DOHH2 (cell line): ENCODE results near the gene SNRNP25.

Source experiments
- H3F3A ChIP-seq: fragments of 200-600 bp; sonication (generic), shearing (Covaris generic); 2 replicates; pipeline ENCODE4 v1.6.0; 2016; ENCODE audit warnings: antibody characterized with exemption, mild to moderate bottlenecking; ENCODE audit not compliant: control insufficient read depth, insufficient read depth
- H3K27ac ChIP-seq: fragments of 200-600 bp; sonication (generic); 2 replicates; pipeline ENCODE4 v1.5.1; 2014; ENCODE audit warnings: low read depth, mild to moderate bottlenecking, low read length, moderate library complexity
- H3K27me3 ChIP-seq: fragments of 200-600 bp; sonication (generic); 2 replicates; pipeline ENCODE4 v1.6.1; 2014; ENCODE audit warnings: mild to moderate bottlenecking, low read length, mixed read lengths; ENCODE audit not compliant: control insufficient read depth
- H3K36me3 ChIP-seq: fragments of 200-600 bp; sonication (generic); 2 replicates; pipeline ENCODE4 v1.6.1; 2014; ENCODE audit warnings: mild to moderate bottlenecking, low read length, moderate library complexity, mixed read lengths; ENCODE audit not compliant: control insufficient read depth
- H3K4me1 ChIP-seq: fragments of 200-600 bp; sonication (generic); 2 replicates; pipeline ENCODE4 v1.6.1; 2014; ENCODE audit warnings: mild to moderate bottlenecking, low read length, mixed read lengths; ENCODE audit not compliant: control insufficient read depth
- H3K4me2 ChIP-seq: fragments of 200-600 bp; sonication (generic); 2 replicates; pipeline ENCODE4 v1.6.0; 2014; ENCODE audit warnings: mild to moderate bottlenecking, low read length, moderate library complexity
- H3K4me3 ChIP-seq: fragments of 200-600 bp; sonication (generic); 2 replicates; pipeline ENCODE4 v1.5.1; 2014; ENCODE audit warnings: mild to moderate bottlenecking, low read length, mixed read lengths
- H3K79me2 ChIP-seq: fragments of 200-600 bp; sonication (generic); 2 replicates; pipeline ENCODE4 v1.6.1; 2014; ENCODE audit warnings: mild to moderate bottlenecking, low read length, mixed read lengths; ENCODE audit not compliant: control insufficient read depth
- H3K9me2 ChIP-seq: fragments of 200-600 bp; sonication (generic); replicated peaks from 2 replicates; pipeline ENCODE4 v1.6.1; 2014; ENCODE audit warnings: mild to moderate bottlenecking, low read length, mixed read lengths; ENCODE audit not compliant: control insufficient read depth
- H3K9me3 ChIP-seq: fragments of 200-600 bp; sonication (generic); 2 replicates; pipeline ENCODE4 v1.6.1; 2014; ENCODE audit warnings: antibody characterized with exemption, low read length, mixed read lengths; ENCODE audit not compliant: control insufficient read depth, insufficient read depth
- H4K20me1 ChIP-seq: fragments of 200-600 bp; sonication (generic); 2 replicates; pipeline ENCODE4 v1.6.0; 2014; ENCODE audit warnings: low read depth, mild to moderate bottlenecking, antibody characterized with exemption, low read length, moderate library complexity; ENCODE audit not compliant: control insufficient read depth, insufficient read depth
- EZH2phosphoT487 ChIP-seq: fragments of 200-600 bp; sonication (generic); IDR thresholded peaks from 2 replicates; pipeline ENCODE4 v1.6.1; 2017; ENCODE audit warnings: borderline replicate concordance, mild to moderate bottlenecking, antibody characterized with exemption, low read length, moderate library complexity, mixed read lengths
- TF ChIP-seq, protein P1 (sequence below): fragments of 200-600 bp; sonication (generic); IDR thresholded peaks from one replicate; pipeline ENCODE4 v1.5.1; 2014; ENCODE audit warnings: antibody characterized with exemption, mild to moderate bottlenecking, low read depth, low read length; ENCODE audit not compliant: poor library complexity, severe bottlenecking

The SNRNP25 gene

DNA sequence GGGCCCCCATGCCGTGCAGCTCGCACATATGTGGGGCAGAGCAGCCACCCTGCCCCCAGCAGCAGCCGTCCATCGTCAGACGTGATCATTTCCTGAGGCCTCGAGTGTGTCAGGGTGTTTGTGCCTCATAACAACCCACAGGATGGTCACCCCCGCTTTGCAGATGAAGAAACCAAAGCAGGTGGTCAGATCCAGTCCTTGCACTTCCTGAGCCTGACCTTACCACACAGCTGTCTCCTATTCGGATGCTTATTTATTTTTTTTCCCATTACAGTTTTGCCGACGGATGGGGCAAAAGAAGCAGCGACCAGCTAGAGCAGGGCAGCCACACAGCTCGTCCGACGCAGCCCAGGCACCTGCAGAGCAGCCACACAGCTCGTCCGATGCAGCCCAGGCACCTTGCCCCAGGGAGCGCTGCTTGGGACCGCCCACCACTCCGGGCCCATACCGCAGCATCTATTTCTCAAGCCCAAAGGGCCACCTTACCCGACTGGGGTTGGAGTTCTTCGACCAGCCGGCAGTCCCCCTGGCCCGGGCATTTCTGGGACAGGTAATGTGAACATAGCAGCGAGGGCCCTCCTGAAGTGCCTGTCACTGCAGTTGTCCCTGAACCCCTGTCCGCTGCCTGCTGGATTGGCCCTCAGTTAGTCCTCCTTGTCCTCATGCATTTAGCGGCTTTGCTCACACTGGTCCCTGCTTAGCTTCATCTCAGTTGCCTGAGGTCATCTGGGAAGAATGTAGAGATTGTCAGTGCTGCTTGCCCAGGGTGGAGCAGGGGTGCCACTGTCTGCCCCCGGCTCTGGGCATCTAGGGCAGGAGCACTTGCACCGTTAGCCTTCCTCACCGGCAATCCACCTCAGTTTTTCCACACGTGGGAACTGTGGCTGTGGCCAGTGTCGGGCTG, 25.8 kb downstream of the SNRNP25 start:
- peaks cover under 1% of the 10 kb centered on the region; the same call in 1 of the 2 replicates for H3K27me3 ChIP-seq

DNA sequence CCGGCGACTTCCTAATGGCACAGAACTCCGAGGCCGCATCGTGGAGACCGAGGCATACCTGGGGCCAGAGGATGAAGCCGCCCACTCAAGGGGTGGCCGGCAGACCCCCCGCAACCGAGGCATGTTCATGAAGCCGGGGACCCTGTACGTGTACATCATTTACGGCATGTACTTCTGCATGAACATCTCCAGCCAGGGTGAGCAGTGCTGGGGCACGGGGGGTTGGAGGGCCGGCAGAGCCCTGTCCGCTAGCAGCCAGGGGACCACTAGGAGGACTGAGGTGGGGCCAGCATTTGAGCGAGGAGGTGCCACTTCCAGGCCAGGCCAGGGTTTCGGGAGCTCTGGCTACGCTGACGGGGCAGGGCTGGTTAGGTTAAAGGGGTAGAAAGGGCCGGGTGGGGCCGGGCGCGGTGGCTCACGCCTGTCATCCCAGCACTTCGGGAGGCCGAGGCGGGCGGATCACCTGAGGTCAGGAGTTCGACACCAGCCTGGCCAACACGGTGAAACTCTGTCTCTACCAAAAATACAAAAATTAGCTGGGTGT, 29.5 kb downstream of the SNRNP25 start:
- Histone ChIP-seq H3K27me3 (no peaks in the 10 kb centered on the region), H3F3A (0 out of 2 replicates have a peak, but pooled peaks cover 3% of the 10 kb centered on the region), H4K20me1 (0 out of 2 replicates have a peak, but pooled peaks cover 3% of the 10 kb centered on the region), H3K9me2 (no peaks in the 10 kb centered on the region), H3K79me2 (peaks cover 7% of the 10 kb centered on the region), H3K9me3 (no peaks in the 10 kb centered on the region), H3K4me2 (no peak overlapping the region), H3K4me1 (peaks cover 17% of the 10 kb centered on the region), H3K27ac (no peak overlapping the region), H3K36me3 (peaks cover 44% of the 10 kb centered on the region), H3K4me3 (no peak overlapping the region)
- TF ChIP-seq, protein P1, sequence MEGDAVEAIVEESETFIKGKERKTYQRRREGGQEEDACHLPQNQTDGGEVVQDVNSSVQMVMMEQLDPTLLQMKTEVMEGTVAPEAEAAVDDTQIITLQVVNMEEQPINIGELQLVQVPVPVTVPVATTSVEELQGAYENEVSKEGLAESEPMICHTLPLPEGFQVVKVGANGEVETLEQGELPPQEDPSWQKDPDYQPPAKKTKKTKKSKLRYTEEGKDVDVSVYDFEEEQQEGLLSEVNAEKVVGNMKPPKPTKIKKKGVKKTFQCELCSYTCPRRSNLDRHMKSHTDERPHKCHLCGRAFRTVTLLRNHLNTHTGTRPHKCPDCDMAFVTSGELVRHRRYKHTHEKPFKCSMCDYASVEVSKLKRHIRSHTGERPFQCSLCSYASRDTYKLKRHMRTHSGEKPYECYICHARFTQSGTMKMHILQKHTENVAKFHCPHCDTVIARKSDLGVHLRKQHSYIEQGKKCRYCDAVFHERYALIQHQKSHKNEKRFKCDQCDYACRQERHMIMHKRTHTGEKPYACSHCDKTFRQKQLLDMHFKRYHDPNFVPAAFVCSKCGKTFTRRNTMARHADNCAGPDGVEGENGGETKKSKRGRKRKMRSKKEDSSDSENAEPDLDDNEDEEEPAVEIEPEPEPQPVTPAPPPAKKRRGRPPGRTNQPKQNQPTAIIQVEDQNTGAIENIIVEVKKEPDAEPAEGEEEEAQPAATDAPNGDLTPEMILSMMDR = no peak
- no peak for TF ChIP-seq EZH2phosphoT487

More for the DNA sequence above, 25.8 kb downstream of the SNRNP25 start:
- no peaks in the 10 kb centered on the region for H3K9me3 ChIP-seq
- H3K9me2 ChIP-seq = no peaks in the 10 kb centered on the region
- TF ChIP-seq, protein P1 = no peak
- TF ChIP-seq EZH2phosphoT487 = no peak
- H3K4me3 ChIP-seq = peak overlapping the region; percentile 75
- no peak overlapping the region for H3K27ac ChIP-seq
- peaks cover 17% of the 10 kb centered on the region; the same call in 1 of the 2 replicates for H3K36me3 ChIP-seq
- no peaks in the 10 kb centered on the region for H4K20me1 ChIP-seq
- peaks cover 7% of the 10 kb centered on the region for H3K79me2 ChIP-seq
- peaks cover 25% of the 10 kb centered on the region for H3K4me1 ChIP-seq
- H3K4me2 ChIP-seq = peak overlapping the region; percentile 83
- H3F3A ChIP-seq = no peaks in the 10 kb centered on the region

DNA sequence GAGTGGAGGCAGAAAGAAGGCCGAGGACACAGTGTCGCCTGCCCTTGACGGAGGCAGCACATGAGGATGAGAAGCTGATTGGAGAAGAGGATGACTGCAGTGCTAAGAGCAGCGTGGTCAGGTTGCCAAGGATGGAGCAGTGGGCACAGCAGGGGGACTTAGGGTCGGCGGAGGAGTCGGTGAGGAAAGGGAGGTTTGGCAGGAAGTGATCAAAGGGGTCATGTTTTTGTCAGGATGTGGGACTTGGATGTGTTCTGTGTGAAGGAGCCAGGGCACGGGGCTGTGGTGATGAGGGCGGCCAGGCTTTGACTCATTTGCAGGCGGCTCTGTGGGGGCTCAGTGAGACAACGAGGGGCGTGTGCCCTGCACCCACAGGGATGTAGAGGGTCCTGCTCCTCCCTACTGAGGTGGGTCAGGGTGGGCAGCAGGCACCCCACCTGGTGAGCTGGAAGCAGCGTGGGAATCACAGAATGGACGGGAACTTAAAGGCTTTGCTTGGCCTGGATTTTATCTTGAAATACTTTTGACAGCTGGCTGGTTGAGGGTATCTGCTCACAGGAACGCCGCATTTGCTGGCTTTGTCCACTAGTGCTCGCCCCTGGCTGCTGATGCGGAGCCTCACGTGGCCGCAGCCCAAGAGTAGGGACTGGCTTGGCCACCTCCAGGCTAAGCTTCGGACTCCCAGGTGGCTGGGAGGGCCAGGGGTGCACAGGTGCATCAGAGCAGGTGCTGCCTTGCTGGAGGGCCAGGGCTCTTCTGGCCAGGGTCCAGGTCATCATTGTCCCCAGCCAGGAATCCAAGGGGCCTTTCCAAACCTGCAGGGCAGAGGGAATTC, 30.4 kb downstream of the SNRNP25 start:
- Histone ChIP-seq H3K9me2 (no peaks in the 10 kb centered on the region), H3K79me2 (no peaks in the 10 kb centered on the region), H3K27me3 (no peaks in the 10 kb centered on the region), H4K20me1 (0 out of 2 replicates have a peak, but pooled peaks cover 3% of the 10 kb centered on the region), H3K4me2 (no peak overlapping the region; the same call in 1 of the 2 replicates), H3K36me3 (peaks cover 52% of the 10 kb centered on the region), H3F3A (0 out of 2 replicates have a peak, but pooled peaks cover 3% of the 10 kb centered on the region), H3K4me1 (peaks cover 13% of the 10 kb centered on the region), H3K27ac (no peak overlapping the region), H3K4me3 (no peak overlapping the region), H3K9me3 (no peaks in the 10 kb centered on the region)
- TF ChIP-seq, protein P1 = no peak
- no peak for TF ChIP-seq EZH2phosphoT487
